Measurements from ENCODE around the gene SSU72.
"Not testable (repeated sequence)": the region's sequence is repeated elsewhere in the genome, so short reads cannot be mapped to it uniquely, and the experiment has no call there.

Gene SSU72

DNA sequence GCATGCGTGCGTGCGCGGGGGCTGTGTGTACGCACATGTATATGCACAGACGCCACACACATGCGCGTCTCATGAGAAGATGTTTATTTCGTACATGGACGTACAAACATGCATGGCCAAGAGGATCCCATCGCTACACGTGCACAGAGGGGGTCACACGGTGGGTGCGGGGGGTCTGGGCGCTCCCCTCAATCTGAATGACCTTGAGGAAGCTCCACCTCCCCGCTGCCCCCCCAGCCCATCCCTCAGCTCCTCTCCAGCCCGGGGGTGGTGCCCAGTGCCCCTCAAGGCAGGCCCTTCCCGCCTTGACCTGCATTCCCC is 35.7 kb downstream of the SSU72 start:
- peak overlapping the region; percentile 44 for H3K4me3 ChIP-seq (ENCODE audit: extremely low read depth, insufficient read depth, low read length, poor library complexity, severe bottlenecking)
- peaks cover 38% of the 10 kb centered on the region for H3K36me3 ChIP-seq (ENCODE audit: control insufficient read depth, insufficient read depth, low read length)
- H3K27ac ChIP-seq (ENCODE audit: low read depth, low read length, severe bottlenecking), result no peak overlapping the region
- 89 to 92% methylated on average over 17 to 18 of the region's 18 CpGs for WGBS, 2 experiments (ENCODE audit: insufficient coverage in 2 of 2)
- H3K4me1 ChIP-seq (ENCODE audit: control insufficient read depth, insufficient read depth, low read length, poor library complexity, severe bottlenecking), result peaks cover 9% of the 10 kb centered on the region
- no peaks in the 10 kb centered on the region for H3K9me3 ChIP-seq (ENCODE audit: control insufficient read depth, low read length)

GRCh38 chr1:1538334-1538733 is 36.3 kb downstream of the SSU72 start:
- Histone ChIP-seq H3K9me3 (ENCODE audit: control insufficient read depth, low read length) (no peaks in the 10 kb centered on the region), H3K36me3 (ENCODE audit: control insufficient read depth, insufficient read depth, low read length) (peaks cover 31% of the 10 kb centered on the region), H3K4me1 (ENCODE audit: control insufficient read depth, insufficient read depth, low read length, poor library complexity, severe bottlenecking) (peaks cover 9% of the 10 kb centered on the region), H3K27ac (ENCODE audit: low read depth, low read length, severe bottlenecking) (no peak overlapping the region), H3K4me3 (ENCODE audit: extremely low read depth, insufficient read depth, low read length, poor library complexity, severe bottlenecking) (no peak overlapping the region)
- WGBS, 2 experiments (ENCODE audit: insufficient coverage in 2 of 2), result 93 to 97% methylated on average over 20 to 23 of the region's 23 CpGs

DNA sequence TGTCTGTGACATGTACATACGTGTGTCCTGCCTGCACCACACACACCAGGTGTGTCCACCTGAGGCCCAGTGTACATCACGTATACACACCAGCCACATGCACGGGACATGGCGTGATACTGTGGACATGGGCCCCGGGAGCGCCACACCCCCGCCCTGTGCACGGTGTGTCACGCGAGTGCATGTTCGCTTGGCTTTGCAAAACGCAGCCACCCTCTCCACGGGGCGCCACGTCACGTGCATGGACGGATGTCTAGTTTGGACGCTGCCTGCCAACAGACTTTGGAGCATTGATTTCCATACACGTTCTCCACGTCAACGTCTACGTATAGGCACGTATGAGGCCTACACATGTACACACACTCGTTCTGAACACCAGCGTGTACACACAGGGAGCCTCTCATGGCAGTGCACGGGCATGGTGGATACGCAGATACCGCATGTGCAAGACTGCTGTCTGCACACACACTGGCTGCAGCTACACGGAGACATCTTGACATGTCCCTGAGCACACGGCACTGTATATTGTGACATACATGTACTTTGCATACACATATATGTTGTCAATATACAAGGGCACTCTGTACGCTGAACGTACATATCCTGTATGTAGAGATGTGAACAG is 36.9 kb downstream of the SSU72 start:
- Histone ChIP-seq H3K27ac (ENCODE audit: low read depth, low read length, severe bottlenecking) (no peak overlapping the region), H3K36me3 (ENCODE audit: control insufficient read depth, insufficient read depth, low read length) (peaks cover 25% of the 10 kb centered on the region), H3K4me1 (ENCODE audit: control insufficient read depth, insufficient read depth, low read length, poor library complexity, severe bottlenecking) (peaks cover 9% of the 10 kb centered on the region), H3K9me3 (ENCODE audit: control insufficient read depth, low read length) (no peaks in the 10 kb centered on the region), H3K4me3 (ENCODE audit: extremely low read depth, insufficient read depth, low read length, poor library complexity, severe bottlenecking) (no peak overlapping the region)
- 96 to 97% methylated on average over 28 to 32 of the region's 32 CpGs for WGBS, 2 experiments (ENCODE audit: insufficient coverage in 2 of 2)

GRCh38 chr1:1536938-1537546 is 37.6 kb downstream of the SSU72 start:
- H3K9me3 ChIP-seq (ENCODE audit: control insufficient read depth, low read length), result no peaks in the 10 kb centered on the region
- H3K4me1 ChIP-seq (ENCODE audit: control insufficient read depth, insufficient read depth, low read length, poor library complexity, severe bottlenecking), result peaks cover 9% of the 10 kb centered on the region
- peaks cover 27% of the 10 kb centered on the region for H3K36me3 ChIP-seq (ENCODE audit: control insufficient read depth, insufficient read depth, low read length)
- no peak overlapping the region for H3K4me3 ChIP-seq (ENCODE audit: extremely low read depth, insufficient read depth, low read length, poor library complexity, severe bottlenecking)
- 95 to 98% methylated on average over 14 to 15 of the region's 15 CpGs for WGBS, 2 experiments (ENCODE audit: insufficient coverage in 2 of 2)
- H3K27ac ChIP-seq (ENCODE audit: low read depth, low read length, severe bottlenecking), result no peak overlapping the region

GRCh38 chr1:1536019-1536937 is 38.4 kb downstream of the SSU72 start:
- peaks cover 9% of the 10 kb centered on the region for H3K4me1 ChIP-seq (ENCODE audit: control insufficient read depth, insufficient read depth, low read length, poor library complexity, severe bottlenecking)
- 93 to 95% methylated on average over 39 to 48 of the region's 48 CpGs for WGBS, 2 experiments (ENCODE audit: insufficient coverage in 2 of 2)
- H3K36me3 ChIP-seq (ENCODE audit: control insufficient read depth, insufficient read depth, low read length), result peaks cover 23% of the 10 kb centered on the region
- H3K4me3 ChIP-seq (ENCODE audit: extremely low read depth, insufficient read depth, low read length, poor library complexity, severe bottlenecking), result no peak overlapping the region
- no peak overlapping the region for H3K27ac ChIP-seq (ENCODE audit: low read depth, low read length, severe bottlenecking)
- H3K9me3 ChIP-seq (ENCODE audit: control insufficient read depth, low read length), result no peaks in the 10 kb centered on the region

GRCh38 chr1:1535201-1536018 is 39.3 kb downstream of the SSU72 start:
- Histone ChIP-seq H3K9me3 (ENCODE audit: control insufficient read depth, low read length) (peaks cover 4% of the 10 kb centered on the region), H3K27ac (ENCODE audit: low read depth, low read length, severe bottlenecking) (no peak overlapping the region)
- 95% methylated on average over 58 to 59 of the region's 66 CpGs for WGBS, 2 experiments (ENCODE audit: insufficient coverage in 2 of 2)

GRCh38 chr1:1534401-1535154 is 40.1 kb downstream of the SSU72 start:
- 95 to 97% methylated on average over 13 to 24 of the region's 31 CpGs for WGBS, 2 experiments (ENCODE audit: insufficient coverage in 2 of 2)
- no peak overlapping the region for H3K27ac ChIP-seq (ENCODE audit: low read depth, low read length, severe bottlenecking)

More at GRCh38 chr1:1535201-1536018, 39.3 kb downstream of the SSU72 start:
- Histone ChIP-seq H3K4me3 (ENCODE audit: extremely low read depth, insufficient read depth, low read length, poor library complexity, severe bottlenecking) (no peak overlapping the region), H3K4me1 (ENCODE audit: control insufficient read depth, insufficient read depth, low read length, poor library complexity, severe bottlenecking) (peaks cover 9% of the 10 kb centered on the region), H3K36me3 (ENCODE audit: control insufficient read depth, insufficient read depth, low read length) (peaks cover 24% of the 10 kb centered on the region)

GRCh38 chr1:1533894-1534291 is 40.8 kb downstream of the SSU72 start:
- Histone ChIP-seq H3K36me3 (ENCODE audit: control insufficient read depth, insufficient read depth, low read length) (peaks cover 39% of the 10 kb centered on the region), H3K9me3 (ENCODE audit: control insufficient read depth, low read length) (peaks cover 12% of the 10 kb centered on the region)
- H3K4me1 ChIP-seq (ENCODE audit: control insufficient read depth, insufficient read depth, low read length, poor library complexity, severe bottlenecking); H3K4me3 ChIP-seq (ENCODE audit: extremely low read depth, insufficient read depth, low read length, poor library complexity, severe bottlenecking); H3K27ac ChIP-seq (ENCODE audit: low read depth, low read length, severe bottlenecking): not testable (repeated sequence)
- 93 to 95% methylated on average over 11 to 12 of the region's 18 CpGs for WGBS, 2 experiments (ENCODE audit: insufficient coverage in 2 of 2)

More at GRCh38 chr1:1534401-1535154, 40.1 kb downstream of the SSU72 start:
- Histone ChIP-seq H3K36me3 (ENCODE audit: control insufficient read depth, insufficient read depth, low read length) (peaks cover 32% of the 10 kb centered on the region), H3K4me3 (ENCODE audit: extremely low read depth, insufficient read depth, low read length, poor library complexity, severe bottlenecking) (no peak overlapping the region), H3K9me3 (ENCODE audit: control insufficient read depth, low read length) (peaks cover 11% of the 10 kb centered on the region), H3K4me1 (ENCODE audit: control insufficient read depth, insufficient read depth, low read length, poor library complexity, severe bottlenecking) (peaks cover 9% of the 10 kb centered on the region)

GRCh38 chr1:1533176-1533893 is 41.3 kb downstream of the SSU72 start:
- not testable (repeated sequence) for H3K4me1 ChIP-seq (ENCODE audit: control insufficient read depth, insufficient read depth, low read length, poor library complexity, severe bottlenecking); H3K4me3 ChIP-seq (ENCODE audit: extremely low read depth, insufficient read depth, low read length, poor library complexity, severe bottlenecking); H3K27ac ChIP-seq (ENCODE audit: low read depth, low read length, severe bottlenecking)
- Histone ChIP-seq H3K36me3 (ENCODE audit: control insufficient read depth, insufficient read depth, low read length) (peaks cover 45% of the 10 kb centered on the region), H3K9me3 (ENCODE audit: control insufficient read depth, low read length) (peaks cover 12% of the 10 kb centered on the region)
- 92 to 93% methylated on average over 6 to 7 of the region's 22 CpGs for WGBS, 2 experiments (ENCODE audit: insufficient coverage in 2 of 2)
